Superior temporal gyrus (tissue), 1 donor: Measurements from ENCODE around the gene SH3BP5.

Source experiments
- DNase-seq: peaks from one replicate; pipeline ENCODE4 v3.0.0-alpha.2; 2016; ENCODE audit errors: extremely low spot score

Gene SH3BP5

GRCh38 chr3:15325228-15325627 is 7.2 kb downstream of the SH3BP5 start:
- no peak for DNase-seq

DNA sequence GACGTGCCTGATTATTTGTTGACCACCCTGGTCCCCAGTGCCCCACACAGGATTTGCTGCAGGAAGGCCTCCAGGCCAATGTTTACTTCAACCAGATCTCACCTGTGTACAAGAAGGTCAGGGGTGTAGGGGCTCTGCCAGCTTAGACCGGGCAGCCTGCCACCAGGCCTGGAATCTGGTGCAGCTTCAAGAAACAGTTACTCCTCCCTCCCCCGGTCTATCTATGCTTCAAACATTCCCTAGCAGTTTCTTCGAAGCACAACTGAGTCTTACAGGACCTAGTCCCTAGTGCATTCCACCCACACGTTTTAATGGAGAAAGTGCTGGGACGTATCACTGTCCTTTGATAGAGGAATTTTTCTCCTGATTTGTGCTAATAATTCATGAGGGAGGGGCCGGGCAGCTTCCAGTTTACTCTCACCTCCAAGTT is 8.0 kb downstream of the SH3BP5 start:
- DNase-seq, result no peak

DNA sequence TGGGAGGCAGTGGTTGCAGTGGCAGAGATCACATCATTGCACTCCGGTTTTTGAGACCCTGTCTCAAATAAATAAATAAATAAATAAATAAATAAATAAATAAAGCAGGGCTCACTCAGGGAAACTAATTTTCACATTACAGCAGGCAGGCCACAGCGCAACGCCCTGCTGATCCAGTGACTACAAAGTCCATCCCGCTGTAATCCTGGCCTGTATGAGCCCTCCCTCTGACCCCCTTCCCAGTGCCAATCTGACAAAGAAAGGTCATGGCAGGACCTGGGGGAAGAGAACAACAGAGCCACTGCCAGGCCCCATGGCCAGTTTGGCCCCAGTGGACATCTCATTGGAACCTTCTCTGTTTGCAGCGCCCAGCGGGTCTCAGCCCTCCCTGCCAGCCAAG is 9.3 kb downstream of the SH3BP5 start:
- no peak for DNase-seq

DNA sequence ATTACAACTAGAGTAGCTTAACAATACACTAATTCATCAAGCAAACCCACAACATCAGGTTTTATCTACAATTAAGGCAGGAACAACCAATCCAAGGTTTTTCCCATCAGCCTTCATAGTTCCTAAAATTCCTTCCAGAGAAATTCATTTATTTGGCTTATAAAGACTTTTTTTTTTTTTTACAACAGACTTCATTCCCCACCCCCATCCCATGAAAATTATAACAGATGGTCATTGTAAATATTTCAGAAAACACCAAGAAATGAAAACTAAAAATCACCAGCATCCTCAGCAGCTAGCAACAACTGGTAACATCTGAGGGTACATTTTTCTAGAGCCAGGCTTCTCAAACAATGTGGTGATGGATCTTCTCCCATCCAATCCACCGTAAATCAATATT is 11.0 kb downstream of the SH3BP5 start:
- no peak for DNase-seq

GRCh38 chr3:15319575-15319974 is 12.8 kb downstream of the SH3BP5 start:
- DNase-seq, result no peak

GRCh38 chr3:15319136-15319535 is 13.2 kb downstream of the SH3BP5 start:
- no peak for DNase-seq

- DNase-seq, result no peak
Measured at GRCh38 chr3:15318661-15319060, 13.7 kb downstream of the SH3BP5 start.

DNA sequence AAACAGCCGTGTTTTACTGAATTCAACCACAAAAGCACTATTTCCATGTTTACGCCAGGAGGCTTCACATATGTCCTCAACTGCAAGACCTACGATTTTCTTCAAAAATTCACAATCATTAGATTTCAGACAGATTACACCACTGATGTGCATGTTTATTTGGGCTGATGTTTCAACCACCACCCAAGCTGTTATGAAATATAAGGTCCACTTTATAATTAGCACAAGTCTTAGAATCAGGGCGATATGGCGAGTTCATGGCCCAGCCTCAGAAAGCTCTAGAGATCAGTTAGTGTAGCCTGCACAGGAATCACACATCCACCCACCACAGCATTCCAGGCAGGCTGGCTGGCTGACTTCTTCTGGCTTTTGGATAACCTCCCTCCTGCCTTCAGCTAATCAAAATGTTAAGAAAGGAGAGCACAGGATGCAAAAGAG is 15.4 kb downstream of the SH3BP5 start:
- DNase-seq, result no peak

- no peak for DNase-seq
Measured at GRCh38 chr3:15315003-15315402, 17.4 kb downstream of the SH3BP5 start.

DNA sequence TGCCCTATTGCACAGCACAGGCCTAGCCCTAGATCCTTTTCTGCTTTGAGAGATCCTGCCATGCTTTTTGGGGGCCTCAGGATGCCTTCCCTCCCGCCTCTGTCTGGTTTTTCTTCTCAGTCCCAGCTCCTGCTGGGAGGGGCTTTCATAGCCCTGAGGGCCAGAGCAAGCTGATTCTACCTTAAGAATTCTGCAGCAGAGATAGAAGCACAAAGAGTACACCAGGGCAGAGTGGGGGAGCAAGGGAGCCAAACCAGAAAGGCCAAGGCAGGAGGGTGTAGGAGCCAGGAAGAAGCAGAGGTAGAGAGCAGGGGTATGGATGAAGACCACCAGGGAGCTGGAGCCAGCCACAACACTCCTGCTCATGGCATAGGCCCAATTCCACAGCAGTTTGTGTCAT is 18.1 kb downstream of the SH3BP5 start:
- no peak for DNase-seq

DNA sequence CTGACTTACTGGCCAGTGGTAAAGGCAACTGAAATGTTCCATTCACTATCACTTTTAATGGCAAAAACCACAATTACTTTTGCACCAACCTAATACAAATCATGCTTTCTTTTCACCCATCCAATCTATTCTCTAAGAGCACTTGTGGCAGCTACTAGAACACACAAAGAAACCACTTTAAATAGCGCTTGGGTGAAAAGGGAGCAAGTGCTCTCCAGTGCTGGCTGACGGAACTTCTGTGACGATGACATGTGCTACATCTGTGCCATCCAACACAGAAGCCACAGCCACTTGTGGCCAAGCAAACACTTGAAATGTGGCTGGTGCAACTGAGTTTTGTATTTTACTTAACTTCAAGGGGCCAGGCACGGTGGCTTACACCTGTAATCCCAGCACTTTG is 18.9 kb downstream of the SH3BP5 start:
- DNase-seq, result peak; percentile 64

DNA sequence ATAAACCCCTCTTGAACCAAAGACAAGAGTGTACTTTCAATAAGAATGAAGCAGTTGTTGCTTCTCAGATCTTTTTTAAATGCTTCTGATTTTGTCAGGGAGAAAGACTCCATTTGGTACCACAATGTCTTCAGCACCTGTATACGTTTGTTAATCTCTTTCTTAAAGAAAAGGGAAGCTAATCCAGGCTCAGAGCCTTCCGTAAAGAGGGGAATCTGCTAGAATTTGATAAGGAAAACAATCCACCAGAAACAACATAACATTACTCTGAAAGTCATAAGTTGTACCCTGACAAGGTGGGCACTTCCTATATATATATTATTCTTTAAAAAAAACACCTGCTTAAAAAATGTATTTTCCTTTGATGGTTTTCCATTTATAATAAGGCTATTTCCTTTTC is 19.8 kb downstream of the SH3BP5 start:
- no peak for DNase-seq

GRCh38 chr3:15310491-15311370 is 21.7 kb downstream of the SH3BP5 start:
- peak; percentile 62 for DNase-seq

DNA sequence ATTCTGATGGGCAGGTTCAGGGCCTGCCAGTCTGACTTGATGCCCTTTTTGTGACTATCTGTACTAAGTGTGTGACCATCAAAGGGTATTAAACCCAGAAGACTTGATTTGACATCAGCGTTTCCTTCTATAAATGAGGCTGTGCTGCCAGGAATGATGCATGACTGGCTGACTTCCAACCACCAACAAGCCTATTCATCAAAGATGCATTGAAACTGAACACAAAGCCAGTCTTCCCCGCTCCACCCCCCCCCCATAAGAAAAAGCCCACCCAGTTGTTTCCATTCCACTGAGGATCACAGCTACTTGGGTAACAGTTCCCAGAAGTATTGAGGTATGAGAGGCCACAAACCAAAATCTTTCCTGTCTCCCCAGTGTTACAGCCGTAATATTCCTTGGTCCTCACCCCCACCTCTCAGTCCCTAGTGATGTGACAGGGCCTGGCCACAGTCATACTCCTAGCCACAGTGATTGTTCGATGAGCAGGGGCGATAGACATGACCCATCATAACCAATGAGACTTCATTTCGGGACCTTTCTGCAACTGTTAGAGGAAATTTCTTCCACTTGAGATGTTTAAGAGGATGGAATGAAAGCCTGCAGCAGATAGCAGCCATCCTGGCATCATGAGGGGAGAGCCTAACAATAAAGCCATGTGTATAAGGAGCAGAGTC is 22.6 kb downstream of the SH3BP5 start:
- peak; percentile 91 for DNase-seq

DNA sequence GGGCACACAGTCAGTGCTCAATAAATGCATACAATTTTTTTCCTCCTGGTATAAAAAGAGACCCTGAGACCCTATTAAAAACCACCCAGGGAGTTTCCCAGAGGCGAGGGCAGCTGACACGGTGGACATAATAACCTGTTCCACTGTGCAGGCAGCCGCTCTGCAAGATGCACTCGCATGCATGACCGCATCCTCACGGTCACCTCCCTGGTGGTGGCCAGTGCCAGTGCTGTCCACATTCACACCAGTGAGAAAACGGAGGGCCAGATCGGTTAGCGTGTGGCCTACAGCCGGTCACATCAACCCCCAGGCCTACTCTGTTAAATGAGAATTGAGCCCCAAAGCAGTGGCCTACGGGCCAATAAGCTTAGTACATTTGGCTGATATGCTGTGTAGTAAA is 24.8 kb downstream of the SH3BP5 start:
- DNase-seq, result no peak

- DNase-seq, result no peak
Measured at GRCh38 chr3:15306979-15307359, 25.4 kb downstream of the SH3BP5 start.

- DNase-seq, result no peak
Measured at GRCh38 chr3:15305359-15305844, 27.0 kb downstream of the SH3BP5 start.

- no peak for DNase-seq
Measured at GRCh38 chr3:15303728-15304127, 28.7 kb downstream of the SH3BP5 start.

DNA sequence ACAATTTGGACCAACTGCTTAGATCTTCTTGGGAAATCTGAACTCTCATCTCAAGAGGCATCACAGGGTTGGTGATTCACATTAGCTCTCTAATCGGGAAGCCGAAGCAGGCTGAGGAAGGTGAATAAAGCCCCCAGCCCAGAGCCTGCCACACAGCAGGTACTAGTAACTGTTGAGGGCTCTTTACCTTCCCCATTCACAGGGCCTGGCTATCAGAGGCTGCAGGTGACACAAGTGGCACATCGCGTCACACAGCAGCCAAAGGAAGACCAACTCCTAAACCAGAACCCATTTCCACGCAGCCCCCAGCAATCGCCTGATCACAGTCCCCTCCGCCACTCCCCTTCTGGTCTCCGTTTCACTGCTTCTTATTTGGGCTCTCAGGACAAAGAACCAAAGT is 29.2 kb downstream of the SH3BP5 start:
- DNase-seq, result no peak

DNA sequence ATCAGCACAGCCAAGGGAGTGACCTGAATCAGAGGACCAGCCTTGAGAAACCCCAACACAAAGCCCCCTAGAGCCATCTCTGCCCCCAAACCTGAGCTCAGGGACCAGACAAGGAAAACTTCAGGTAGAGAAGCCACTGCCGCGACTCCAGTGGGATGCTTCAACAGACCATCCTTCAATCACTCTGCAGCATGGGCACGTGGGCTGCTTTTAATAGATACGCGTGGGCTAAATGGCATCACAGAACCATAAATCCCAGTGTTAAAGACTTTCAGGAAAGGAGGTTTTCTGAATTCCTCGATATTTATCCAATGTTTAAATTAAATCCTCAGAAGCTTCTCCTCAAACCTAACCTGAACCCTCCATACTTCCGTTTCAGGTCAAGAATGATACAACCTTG is 30.6 kb downstream of the SH3BP5 start:
- DNase-seq, result no peak

DNA sequence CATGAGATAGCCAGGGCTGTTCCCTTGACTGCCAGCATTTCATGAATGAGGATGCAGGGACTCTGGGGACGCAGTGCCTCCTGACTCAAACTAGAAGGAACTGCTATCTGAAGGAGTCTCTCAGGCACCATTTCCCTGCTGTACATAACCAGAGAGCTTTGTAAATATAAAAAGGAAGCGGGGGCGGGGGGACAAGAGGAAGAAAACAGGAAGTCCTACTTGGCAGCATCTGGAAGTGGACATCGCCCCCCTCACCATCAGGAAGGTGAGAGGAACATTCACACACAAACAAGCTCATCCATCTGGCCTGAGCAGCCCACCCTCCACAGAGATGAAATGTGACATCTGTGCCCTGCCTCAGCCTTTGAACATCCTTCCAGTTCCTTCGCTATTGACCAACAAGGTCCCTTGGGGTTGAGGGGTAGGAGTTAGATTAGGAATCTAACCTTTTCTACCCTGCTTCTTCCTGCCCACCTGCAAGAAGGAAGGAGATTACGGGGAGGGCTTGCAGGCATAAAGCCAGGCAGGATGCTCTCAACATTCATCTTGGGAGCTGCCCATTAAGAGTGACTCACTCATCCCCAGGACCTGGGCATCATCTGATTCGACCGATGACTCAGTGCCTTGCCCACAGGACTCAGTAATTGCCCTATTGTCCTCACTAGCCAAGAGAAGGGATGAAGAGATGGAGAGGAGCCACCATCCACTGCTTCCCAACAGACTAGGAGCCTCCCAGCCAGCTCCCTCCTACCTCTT is 31.9 kb downstream of the SH3BP5 start:
- DNase-seq, result no peak

- no peak for DNase-seq
Measured at GRCh38 chr3:15299036-15299435, 33.4 kb downstream of the SH3BP5 start.
